ENCODE results near the gene SLC10A6.

DNA sequence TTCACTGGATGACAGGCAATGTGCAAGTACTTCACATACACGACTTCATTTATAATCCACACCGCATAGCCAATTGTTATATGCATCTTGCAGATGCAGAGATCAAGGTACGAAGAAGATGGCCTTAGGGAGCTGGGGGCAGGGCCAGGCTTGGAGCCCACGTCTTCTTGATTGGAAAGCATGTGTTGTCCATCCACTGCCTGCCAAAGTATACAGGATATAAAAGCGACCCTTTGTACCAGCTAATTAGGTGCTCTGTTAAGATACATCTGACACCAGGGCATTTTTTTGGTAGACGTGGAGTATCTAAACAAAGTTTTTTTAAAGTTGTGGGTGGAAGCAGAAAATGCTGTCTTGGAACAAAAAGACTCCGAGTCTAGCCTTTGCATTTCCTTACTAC lies 41.6 kb upstream of the SLC10A6 start:
- TF ChIP-seq, protein P1, sequence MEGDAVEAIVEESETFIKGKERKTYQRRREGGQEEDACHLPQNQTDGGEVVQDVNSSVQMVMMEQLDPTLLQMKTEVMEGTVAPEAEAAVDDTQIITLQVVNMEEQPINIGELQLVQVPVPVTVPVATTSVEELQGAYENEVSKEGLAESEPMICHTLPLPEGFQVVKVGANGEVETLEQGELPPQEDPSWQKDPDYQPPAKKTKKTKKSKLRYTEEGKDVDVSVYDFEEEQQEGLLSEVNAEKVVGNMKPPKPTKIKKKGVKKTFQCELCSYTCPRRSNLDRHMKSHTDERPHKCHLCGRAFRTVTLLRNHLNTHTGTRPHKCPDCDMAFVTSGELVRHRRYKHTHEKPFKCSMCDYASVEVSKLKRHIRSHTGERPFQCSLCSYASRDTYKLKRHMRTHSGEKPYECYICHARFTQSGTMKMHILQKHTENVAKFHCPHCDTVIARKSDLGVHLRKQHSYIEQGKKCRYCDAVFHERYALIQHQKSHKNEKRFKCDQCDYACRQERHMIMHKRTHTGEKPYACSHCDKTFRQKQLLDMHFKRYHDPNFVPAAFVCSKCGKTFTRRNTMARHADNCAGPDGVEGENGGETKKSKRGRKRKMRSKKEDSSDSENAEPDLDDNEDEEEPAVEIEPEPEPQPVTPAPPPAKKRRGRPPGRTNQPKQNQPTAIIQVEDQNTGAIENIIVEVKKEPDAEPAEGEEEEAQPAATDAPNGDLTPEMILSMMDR (conservative IDR thresholded peaks at IDR 0.05; ENCODE audit: low read depth, low read length) = no peak
- TF ChIP-seq EZH2 (IDR thresholded peaks at IDR 0.05; ENCODE audit: borderline replicate concordance, low read depth, low read length, poor library complexity, severe bottlenecking) = no peak
